ENCODE measurements around the gene DNAJB9.

DNA sequence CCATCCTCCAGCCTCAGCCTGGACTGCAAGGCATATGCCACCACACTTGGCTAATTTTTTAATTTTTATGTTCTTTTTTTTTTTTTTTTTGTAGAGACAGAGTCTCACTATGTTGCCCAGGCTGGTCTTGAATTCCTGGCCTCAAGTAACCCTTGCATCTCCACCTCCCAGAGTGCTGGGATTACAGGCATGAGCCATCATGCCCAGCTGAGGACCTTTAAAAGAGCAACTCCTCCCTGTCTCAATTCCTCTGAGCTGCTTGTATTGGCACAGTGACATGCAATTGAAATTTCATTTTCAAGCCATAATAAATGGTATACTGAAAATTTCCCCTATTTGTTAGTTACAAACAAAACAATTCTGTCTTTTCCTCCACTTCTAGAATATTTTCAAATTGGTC, 19.5 kb downstream of the DNAJB9 start:
- no peak for TF ChIP-seq FOXA1 (IDR thresholded peaks at IDR 0.05)
- TF ChIP-seq SP1 (IDR thresholded peaks at IDR 0.05), result no peak
